ENCODE measurements around the gene LRRC52. TPM values are rescaled to one million over a fixed set of nuclear protein-coding genes. Genes with fewer than 3 reads are reported as not detected.

LRRC52 gene
- total and polyA plus RNA-seq, 2 of the 8 experiments (the other 6 are each of a cell fraction or from before 2014, with no cell fraction given) = 0.05 TPM; not detected in 1

GRCh38 chr1:165597883-165598675, 54.3 kb downstream of the LRRC52 start:
- Histone ChIP-seq H2BK15ac (ENCODE audit: low read length) (peak overlapping the region; percentile 34; the same call in 1 of the 2 replicates), H3K23me2 (ENCODE audit: low read depth, low read length) (no peaks in the 10 kb centered on the region; the same call in 1 of the 2 replicates), H3K23ac (ENCODE audit: insufficient read length) (no peak overlapping the region), H4K20me1 (replicated peaks in 1 of 2; ENCODE audit: control insufficient read depth in 1 of 2, insufficient read depth in 2 of 2, low read length in 2 of 2) (no peaks in the 10 kb centered on the region), H2AK5ac (ENCODE audit: low read depth, low read length) (peak overlapping the region; percentile 39; the same call in 1 of the 2 replicates), H2AFZ (ENCODE audit: low read length) (peak overlapping the region; percentile 95), H3K36me3 (ENCODE audit: control insufficient read depth in 2 of 4, insufficient read depth in 4 of 4, low read length in 3 of 4) (no peaks in the 10 kb centered on the region), H3K27ac (ENCODE audit: low read depth, low read length) (peak overlapping the region; percentile 56; the same call in 1 of the 2 replicates), H4K5ac (ENCODE audit: insufficient read length, low read depth, low read length) (peak overlapping the region; percentile 55), H2BK5ac (ENCODE audit: low read depth, low read length) (peak overlapping the region; percentile 69; the same call in 1 of the 2 replicates), H2BK120ac (replicated peaks; ENCODE audit: low read depth, low read length) (no peak overlapping the region), H3K9ac (replicated peaks in 1 of 4; ENCODE audit: extremely low read depth in 1 of 4, low read depth in 3 of 4, low read length in 3 of 4) (peak overlapping the region in 3 of 4 experiments; percentile 71 to 88 (median 72); a peak in 6 of 7 replicates), H3K27me3 (replicated peaks in 1 of 4; ENCODE audit: control insufficient read depth in 3 of 4, extremely low read depth in 1 of 4, insufficient read depth in 3 of 4, low read length in 3 of 4) (no peaks in the 10 kb centered on the region), H3K14ac (ENCODE audit: insufficient read length) (no peak overlapping the region), H4K8ac (ENCODE audit: extremely low read depth, insufficient read depth, low read length) (peak overlapping the region; percentile 54; the same call in 1 of the 2 replicates), H3K79me2 (ENCODE audit: control insufficient read depth in 1 of 2, insufficient read depth in 2 of 2, low read length in 2 of 2) (no peaks in the 10 kb centered on the region), H3K9me3 (ENCODE audit: insufficient read depth in 2 of 2, low read depth in 1 of 2, low read length in 1 of 2) (no peaks in the 10 kb centered on the region), H4K91ac (replicated peaks; ENCODE audit: insufficient read length, low read length) (no peak overlapping the region), H3K79me1 (ENCODE audit: low read depth, low read length) (no peaks in the 10 kb centered on the region), H3K4me3 (ENCODE audit: extremely low read depth in 1 of 4, insufficient read depth in 2 of 4, low read depth in 3 of 4, low read length in 4 of 4) (peak overlapping the region; percentile 78 to 95 (median 85)), H3K4me1 (replicated peaks in 1 of 4; ENCODE audit: control insufficient read depth in 3 of 4, insufficient read depth in 4 of 4, low read length in 3 of 4) (peaks cover 0 to 4% (median 1%) of the 10 kb centered on the region in 4 experiments; a peak in 1 of 7 replicates), H3K4me2 (ENCODE audit: insufficient read depth in 1 of 2, low read depth in 2 of 2, low read length in 2 of 2) (peak overlapping the region; percentile 80 to 92), H2BK20ac (ENCODE audit: low read length) (peak overlapping the region; percentile 10; the same call in 1 of the 2 replicates), H2BK12ac (ENCODE audit: low read depth, low read length) (no peak overlapping the region), H3K4ac (replicated peaks; ENCODE audit: insufficient read length, low read depth, low read length) (no peak overlapping the region), H3K18ac (ENCODE audit: extremely low read depth, low read length) (peak overlapping the region; percentile 41; the same call in 1 of the 2 replicates), H3K56ac (replicated peaks; ENCODE audit: insufficient read length, low read depth, low read length) (peak overlapping the region; percentile 8)
- FAIRE-seq (no peak), DNase-seq (ENCODE audit: low read depth in 1 of 2, low spot score in 2 of 2) (peak; percentile 80 to 94)
- ChIA-PET POLR2A (ENCODE audit: partially characterized antibody) (interaction anchor here (0.7 kb wide), 1 partner anchor 54 kb away, joined by 3 read pairs; no protein-coding TSS in a partner anchor), CTCF (ENCODE audit: partially characterized antibody) (interaction anchor here (0.6 to 20.1 kb wide), 9 partner anchors 14 to 316 kb away, joined by 3 to 337 read pairs (median 3); no protein-coding TSS in a partner anchor)
- WGBS, 2 experiments (ENCODE audit: extremely low coverage in 1 of 2, insufficient coverage in 1 of 2, insufficient read length in 1 of 2, insufficient replicate concordance in 2 of 2, low coverage in 1 of 2, low lambda C conversion rate in 2 of 2, missing lambda C conversion rate in 1 of 2) = 1% methylated on average over 37 of the region's 38 CpGs; no CpG with 5 or more reads in 1 of the 2 experiments
- TF ChIP-seq RXRA (IDR thresholded peaks at IDR 0.05; ENCODE audit: insufficient read depth, low read depth, low read length) (no peak), PHF8 (conservative IDR thresholded peaks at IDR 0.05; ENCODE audit: low read depth, low read length) (peak; percentile 53), SRF (IDR thresholded peaks at IDR 0.05; ENCODE audit: low read depth, low read length) (no peak), SP1 (IDR thresholded peaks at IDR 0.05; ENCODE audit: low read depth, low read length) (peak; percentile 64; the same call in 1 of the 2 replicates), CBX5 (IDR thresholded peaks at IDR 0.05; ENCODE audit: low read depth, low read length) (no peak), BCL11A (IDR thresholded peaks at IDR 0.05; ENCODE audit: low read depth in 2 of 2, low read length in 2 of 2) (no peak), CTBP2 (IDR thresholded peaks at IDR 0.05; ENCODE audit: borderline replicate concordance, insufficient read depth, insufficient read length, low read length) (no peak), BRCA1 (IDR thresholded peaks at IDR 0.05; ENCODE audit: low read depth, low read length) (no peak), SIN3A (conservative IDR thresholded peaks at IDR 0.05 in 1 of 2, IDR thresholded peaks at IDR 0.05 in 1 of 2; ENCODE audit: low read depth in 1 of 2, low read length in 2 of 2) (peak; percentile 48 to 55; a peak in 1 of 4 replicates), BACH1 (IDR thresholded peaks at IDR 0.05; ENCODE audit: low read length) (no peak)
- TF ChIP-seq, protein P1, sequence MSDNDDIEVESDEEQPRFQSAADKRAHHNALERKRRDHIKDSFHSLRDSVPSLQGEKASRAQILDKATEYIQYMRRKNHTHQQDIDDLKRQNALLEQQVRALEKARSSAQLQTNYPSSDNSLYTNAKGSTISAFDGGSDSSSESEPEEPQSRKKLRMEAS (IDR thresholded peaks at IDR 0.05) = peak; percentile 31
